A673 (cell line): ENCODE measurements around the gene RRP8. TPM values are rescaled to one million over a fixed set of nuclear protein-coding genes. Genes with fewer than 3 reads are reported as not detected.

Experiments
- BruUV-seq: library from RNA; stranded (reverse); fragments of 400-500 nt; replicated peaks from 2 replicates; lab custom pipeline; 2021; lab: Mats Ljungman, UMichigan
- CTCF ChIA-PET: fragments of 300-600 bp; sonication (Branson Sonifier 250); formaldehyde crosslinking; loops from one replicate; lab custom pipeline; 2022; ENCODE audit warnings: antibody characterized with exemption; lab: Charles Lee
- POLR2A ChIA-PET: fragments of 300-600 bp; sonication (Branson Sonifier 250); formaldehyde crosslinking; loops from one replicate; lab custom pipeline; 2022; ENCODE audit warnings: antibody characterized with exemption; ENCODE audit not compliant: low non-redundant PET; lab: Charles Lee
- DNase-seq: peaks from one replicate; pipeline ENCODE4 v3.0.0-alpha.2; 2015; ENCODE audit warnings: low spot score
- H3K27ac ChIP-seq: fragments of 200-600 bp; sonication (generic); 2 replicates; pipeline ENCODE4 v1.5.1; 2016; ENCODE audit warnings: mixed run types, low read depth, mild to moderate bottlenecking, mixed read lengths, antibody characterized with exemption, low read length; ENCODE audit not compliant: poor library complexity, severe bottlenecking
- H3K27me3 ChIP-seq: fragments of 200-600 bp; sonication (generic); replicated peaks from 2 replicates; pipeline ENCODE4 v1.6.1; 2017; ENCODE audit warnings: mixed run types, low read depth, mild to moderate bottlenecking, mixed read lengths, antibody characterized with exemption, low read length; ENCODE audit not compliant: insufficient read depth, poor library complexity
- H3K36me3 ChIP-seq: fragments of 200-600 bp; sonication (generic); 2 replicates; pipeline ENCODE4 v1.6.1; 2016; ENCODE audit warnings: mixed run types, mild to moderate bottlenecking, mixed read lengths, antibody characterized with exemption, low read length; ENCODE audit not compliant: insufficient read depth, poor library complexity, severe bottlenecking
- H3K4me1 ChIP-seq: fragments of 200-600 bp; sonication (generic); 2 replicates; pipeline ENCODE4 v1.6.1; 2017; ENCODE audit warnings: mixed run types, mild to moderate bottlenecking, mixed read lengths, antibody characterized with exemption, low read length; ENCODE audit not compliant: insufficient read depth, poor library complexity, severe bottlenecking
- H3K4me3 ChIP-seq: fragments of 200-600 bp; sonication (generic); 2 replicates; pipeline ENCODE4 v1.5.1; 2016; ENCODE audit warnings: low read depth, mixed run types, mild to moderate bottlenecking, mixed read lengths, low read length; ENCODE audit not compliant: poor library complexity, severe bottlenecking
- H3K9me3 ChIP-seq: fragments of 200-600 bp; sonication (generic); 2 replicates; pipeline ENCODE4 v1.6.1; 2016; ENCODE audit warnings: mixed run types, low read depth, mild to moderate bottlenecking, mixed read lengths, antibody characterized with exemption, low read length; ENCODE audit not compliant: poor library complexity, severe bottlenecking
- CTCF ChIP-seq: fragments of 300-800, 200-600 bp; sonication (generic); conservative IDR thresholded peaks from 2 replicates; pipeline ENCODE4 v1.5.1; 2017; ENCODE audit warnings: low read depth, mild to moderate bottlenecking, antibody characterized with exemption, low read length, moderate library complexity, mixed read lengths
- EZH2 ChIP-seq: fragments of 200-600 bp; sonication (generic); IDR thresholded peaks from 2 replicates; pipeline ENCODE4 v1.6.1; 2017; ENCODE audit warnings: borderline replicate concordance, low read depth, mild to moderate bottlenecking, mixed read lengths, antibody characterized with exemption, low read length; ENCODE audit not compliant: poor library complexity, severe bottlenecking
- intact Hi-C: fragments of 100-400 bp; cut with micrococcal nuclease; formaldehyde crosslinking; loops from one replicate; pipeline ENCODE4 v1.10.0; 2022; ENCODE audit not compliant: unreplicated experiment
- total RNA-seq: library from RNA; stranded (reverse); gene quantifications from 2 replicates; pipeline ENCODE4 v1.2.3, GENCODE V29; 2021

RRP8 gene
- total RNA-seq, 1 experiment from 2014 or later = 21.6 TPM

GRCh38 chr11:6622261-6623171 lies 19.1 kb upstream of the RRP8 start:
- Histone ChIP-seq H3K27ac (no peak overlapping the region), H3K27me3 (no peaks in the 10 kb centered on the region), H3K4me1 (peaks cover 6% of the 10 kb centered on the region), H3K9me3 (no peaks in the 10 kb centered on the region), H3K36me3 (no peaks in the 10 kb centered on the region), H3K4me3 (no peak overlapping the region)
- POLR2A ChIA-PET = no interaction called here
- BruUV-seq = no TSS peak
- TF ChIP-seq EZH2 (no peak), CTCF (no peak)
- intact Hi-C loops = no loop called here
- no peak for DNase-seq
- CTCF ChIA-PET = no interaction called here

- CTCF ChIA-PET = no interaction called here
Measured at GRCh38 chr11:6621711-6622211, 18.3 kb upstream of the RRP8 start.

GRCh38 chr11:6620636-6621035 lies 17.2 kb upstream of the RRP8 start:
- POLR2A ChIA-PET = no interaction called here
- CTCF ChIA-PET = no interaction called here
- intact Hi-C loops = no loop called here
- Histone ChIP-seq H3K4me3 (no peak overlapping the region), H3K4me1 (peaks cover 10% of the 10 kb centered on the region), H3K36me3 (no peaks in the 10 kb centered on the region), H3K9me3 (no peaks in the 10 kb centered on the region), H3K27ac (no peak overlapping the region), H3K27me3 (no peaks in the 10 kb centered on the region)
- BruUV-seq = no TSS peak
- TF ChIP-seq EZH2 (no peak), CTCF (no peak)
- DNase-seq = peak; percentile 4

More at GRCh38 chr11:6621711-6622211, 18.3 kb upstream of the RRP8 start:
- no peak for DNase-seq
- no peak overlapping the region for H3K27ac ChIP-seq
- H3K9me3 ChIP-seq = no peaks in the 10 kb centered on the region
- no peak overlapping the region for H3K4me3 ChIP-seq
- BruUV-seq = no TSS peak
- peaks cover 10% of the 10 kb centered on the region for H3K4me1 ChIP-seq
- H3K27me3 ChIP-seq = no peaks in the 10 kb centered on the region
- TF ChIP-seq EZH2 = no peak
- TF ChIP-seq CTCF = no peak
- no peaks in the 10 kb centered on the region for H3K36me3 ChIP-seq
- POLR2A ChIA-PET = interaction anchor here (0.6 kb wide), 1 partner anchor 264 kb away, joined by 3 read pairs; no protein-coding TSS in a partner anchor
- intact Hi-C loops = no loop called here
